ENCODE data around the gene IL15RA. TPM values are rescaled to one million over a fixed set of nuclear protein-coding genes. Genes with fewer than 3 reads are reported as not detected.

Gene IL15RA
- total RNA-seq, 1 donor from 2014 or later, result 24.8 TPM

DNA sequence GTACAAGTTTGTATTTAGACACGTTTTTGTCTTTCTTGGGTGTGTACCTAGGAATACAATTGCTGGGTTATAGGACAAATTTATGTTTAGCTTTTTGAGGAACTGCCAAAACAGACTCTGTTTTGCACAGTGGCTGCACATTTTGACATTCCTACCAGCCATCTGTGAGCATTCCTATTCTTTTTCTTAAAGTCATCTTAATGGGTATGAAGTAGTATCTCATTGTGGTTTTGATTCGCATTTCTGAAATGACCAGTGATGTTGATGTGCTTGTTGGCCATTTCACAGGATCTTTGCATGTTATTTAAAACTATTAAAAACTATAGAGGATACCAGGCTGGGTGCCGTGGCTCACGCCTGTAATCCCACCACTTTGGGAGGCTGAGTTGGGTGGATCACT, 32.6 kb upstream of the IL15RA start:
- H3K4me3 ChIP-seq, result no peak overlapping the region
- H3K27me3 ChIP-seq, result no peaks in the 10 kb centered on the region
- H3K27ac ChIP-seq, result no peak overlapping the region
- H3K9me3 ChIP-seq, result no peaks in the 10 kb centered on the region
- H3K4me1 ChIP-seq, result no peaks in the 10 kb centered on the region
- no peaks in the 10 kb centered on the region for H3K36me3 ChIP-seq
- no peak for TF ChIP-seq CTCF (IDR thresholded peaks at IDR 0.05)
- no peak for DNase-seq (ENCODE audit: low spot score in 2 of 2)
- intact Hi-C loops (cut with DNase I), result loop anchor here (5.0 kb wide), 1 partner anchor 58 kb away; no protein-coding TSS in a partner anchor

DNA sequence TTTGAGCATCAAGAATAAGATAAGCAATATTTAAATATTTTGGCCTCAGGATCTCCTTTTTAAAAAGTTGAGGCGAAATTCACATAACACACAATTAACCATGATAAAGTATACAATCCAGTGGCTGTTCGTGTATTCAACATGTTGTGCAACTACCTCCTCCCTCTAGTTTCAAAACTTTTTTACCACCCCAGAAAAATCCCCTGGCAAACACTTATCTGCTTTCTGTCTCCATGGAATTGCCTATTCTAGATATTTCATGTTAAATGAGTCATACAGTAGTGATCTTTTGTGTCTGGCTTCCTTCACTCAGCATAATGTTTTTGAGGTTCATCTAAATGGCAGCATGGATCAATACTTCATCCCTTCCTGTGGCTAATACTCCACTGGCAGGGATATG, 31.8 kb upstream of the IL15RA start:
- Histone ChIP-seq H3K4me1 (no peaks in the 10 kb centered on the region), H3K27me3 (no peaks in the 10 kb centered on the region), H3K4me3 (peak overlapping the region in 1 of 2 donors; percentile 40), H3K36me3 (no peaks in the 10 kb centered on the region), H3K9me3 (no peaks in the 10 kb centered on the region), H3K27ac (no peak overlapping the region)
- TF ChIP-seq CTCF (IDR thresholded peaks at IDR 0.05), result no peak
- DNase-seq (ENCODE audit: low spot score in 2 of 2), result no peak
- intact Hi-C loops (cut with DNase I), result no loop called here

DNA sequence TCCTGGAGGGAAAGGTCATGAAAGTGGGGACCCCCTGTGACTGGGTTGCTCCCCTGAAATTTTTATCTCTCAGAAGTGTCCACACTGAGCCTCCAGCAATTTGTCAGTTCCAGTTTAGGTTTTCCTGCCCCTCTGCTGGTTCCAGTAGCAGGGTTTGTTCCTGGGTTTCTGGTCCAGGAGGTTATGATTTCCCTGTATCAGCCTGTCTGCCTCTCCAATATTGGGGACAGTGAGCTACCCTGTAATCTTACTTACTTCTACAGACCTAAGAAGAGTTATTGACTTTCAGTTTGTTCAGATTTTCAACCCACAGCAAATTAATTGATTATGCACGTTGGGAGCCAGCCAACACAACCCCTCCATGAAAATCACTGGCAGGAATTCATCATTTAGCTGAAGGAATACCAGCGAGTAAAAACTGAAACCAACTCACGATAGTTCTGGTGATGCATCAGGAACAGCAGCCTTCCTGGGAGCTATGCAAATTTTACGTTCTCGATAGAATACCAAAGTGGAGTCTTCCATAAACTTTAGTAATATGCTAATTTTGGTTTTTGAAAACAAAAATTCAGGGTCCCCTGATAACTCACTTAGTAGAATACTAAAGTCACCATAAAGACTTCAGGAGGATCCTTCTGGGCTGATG, 31.3 kb upstream of the IL15RA start:
- TF ChIP-seq CTCF (IDR thresholded peaks at IDR 0.05), result no peak
- no peak for DNase-seq (ENCODE audit: low spot score in 2 of 2)
- Histone ChIP-seq H3K27ac (no peak overlapping the region), H3K36me3 (no peaks in the 10 kb centered on the region), H3K4me3 (peak overlapping the region in 1 of 2 donors; percentile 40), H3K4me1 (no peaks in the 10 kb centered on the region), H3K27me3 (no peaks in the 10 kb centered on the region), H3K9me3 (no peaks in the 10 kb centered on the region)
- intact Hi-C loops (cut with DNase I), result no loop called here

GRCh38 chr10:6006991-6007390, 29.6 kb upstream of the IL15RA start:
- no peaks in the 10 kb centered on the region for H3K9me3 ChIP-seq
- DNase-seq (ENCODE audit: low spot score in 2 of 2), result no peak
- no peaks in the 10 kb centered on the region for H3K36me3 ChIP-seq
- no peaks in the 10 kb centered on the region for H3K27me3 ChIP-seq
- intact Hi-C loops (cut with DNase I), result no loop called here
- H3K27ac ChIP-seq, result no peak overlapping the region
- H3K4me1 ChIP-seq, result no peaks in the 10 kb centered on the region
- no peak for TF ChIP-seq CTCF (IDR thresholded peaks at IDR 0.05)
- H3K4me3 ChIP-seq, result no peak overlapping the region

- H3K4me3 ChIP-seq, result no peak overlapping the region
- no peaks in the 10 kb centered on the region for H3K27me3 ChIP-seq
- DNase-seq (ENCODE audit: low spot score in 2 of 2), result no peak
- H3K9me3 ChIP-seq, result no peaks in the 10 kb centered on the region
- no peak overlapping the region for H3K27ac ChIP-seq
- TF ChIP-seq CTCF (IDR thresholded peaks at IDR 0.05), result no peak
- no peaks in the 10 kb centered on the region for H3K4me1 ChIP-seq
- intact Hi-C loops (cut with DNase I), result no loop called here
- H3K36me3 ChIP-seq, result no peaks in the 10 kb centered on the region
Observed at GRCh38 chr10:6006546-6006945, 29.2 kb upstream of the IL15RA start.
